Kidney epithelial cell (primary cell): ENCODE measurements around the gene AP3B1. TPM values are rescaled to one million over a fixed set of nuclear protein-coding genes. Genes with fewer than 3 reads are reported as not detected.

Experiments
- DNase-seq: peaks from one replicate; pipeline ENCODE4 v3.0.0-alpha.2; 2010; ENCODE audit warnings: low read depth
- H3K27me3 ChIP-seq: 2 replicates; pipeline ENCODE4 v1.6.0; 2011; ENCODE audit warnings: low read length; ENCODE audit not compliant: control insufficient read depth, insufficient read depth
- H3K36me3 ChIP-seq: 2 replicates; pipeline ENCODE4 v1.5.1; 2011; ENCODE audit warnings: low read length; ENCODE audit not compliant: control insufficient read depth, insufficient read depth
- H3K4me3 ChIP-seq: 2 replicates; pipeline ENCODE4 v1.5.1; 2011; ENCODE audit warnings: low read depth, mild to moderate bottlenecking, control low read depth, low read length
- total RNA-seq: library from RNA; depleted of rRNA; stranded (reverse); fragments of >200 nt; gene quantifications from 2 replicates; pipeline ENCODE4 v1.2.3, GENCODE V29; 2015
- TF ChIP-seq, protein P1 (sequence below): IDR thresholded peaks from 2 replicates; pipeline ENCODE4 v1.5.1; 2011; ENCODE audit warnings: mild to moderate bottlenecking, moderate library complexity, low read length, control low read depth, inconsistent platforms; ENCODE audit not compliant: insufficient read depth, poor library complexity, severe bottlenecking

The AP3B1 gene
- total RNA-seq, 1 donor from 2014 or later: 36.4 TPM

GRCh38 chr5:78025540-78025939 lies 269.0 kb downstream of the AP3B1 start:
- DNase-seq: no peak
- no peak overlapping the region for H3K4me3 ChIP-seq
- no peaks in the 10 kb centered on the region for H3K27me3 ChIP-seq
- no peaks in the 10 kb centered on the region for H3K36me3 ChIP-seq
- TF ChIP-seq, protein P1, sequence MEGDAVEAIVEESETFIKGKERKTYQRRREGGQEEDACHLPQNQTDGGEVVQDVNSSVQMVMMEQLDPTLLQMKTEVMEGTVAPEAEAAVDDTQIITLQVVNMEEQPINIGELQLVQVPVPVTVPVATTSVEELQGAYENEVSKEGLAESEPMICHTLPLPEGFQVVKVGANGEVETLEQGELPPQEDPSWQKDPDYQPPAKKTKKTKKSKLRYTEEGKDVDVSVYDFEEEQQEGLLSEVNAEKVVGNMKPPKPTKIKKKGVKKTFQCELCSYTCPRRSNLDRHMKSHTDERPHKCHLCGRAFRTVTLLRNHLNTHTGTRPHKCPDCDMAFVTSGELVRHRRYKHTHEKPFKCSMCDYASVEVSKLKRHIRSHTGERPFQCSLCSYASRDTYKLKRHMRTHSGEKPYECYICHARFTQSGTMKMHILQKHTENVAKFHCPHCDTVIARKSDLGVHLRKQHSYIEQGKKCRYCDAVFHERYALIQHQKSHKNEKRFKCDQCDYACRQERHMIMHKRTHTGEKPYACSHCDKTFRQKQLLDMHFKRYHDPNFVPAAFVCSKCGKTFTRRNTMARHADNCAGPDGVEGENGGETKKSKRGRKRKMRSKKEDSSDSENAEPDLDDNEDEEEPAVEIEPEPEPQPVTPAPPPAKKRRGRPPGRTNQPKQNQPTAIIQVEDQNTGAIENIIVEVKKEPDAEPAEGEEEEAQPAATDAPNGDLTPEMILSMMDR: no peak

DNA sequence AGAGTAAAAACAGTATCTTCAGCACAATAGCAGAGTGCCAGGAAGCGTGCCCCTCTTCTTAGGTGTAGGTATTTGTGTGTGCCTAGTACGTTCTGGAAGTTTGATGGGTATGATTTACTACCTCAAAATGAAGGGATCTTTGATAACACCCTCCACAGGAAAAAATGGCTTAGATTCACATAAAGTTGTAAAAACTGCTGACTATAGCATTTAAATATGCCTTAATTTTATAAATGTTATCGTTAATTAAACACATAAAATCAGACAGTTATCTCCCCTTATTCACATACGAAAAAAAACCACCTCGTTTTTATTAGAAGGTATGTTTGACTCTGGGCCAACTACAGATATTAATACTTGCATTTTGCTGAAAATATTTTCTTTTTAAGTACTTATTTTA lies 274.8 kb downstream of the AP3B1 start:
- Histone ChIP-seq H3K4me3 (no peak overlapping the region), H3K27me3 (no peaks in the 10 kb centered on the region), H3K36me3 (no peaks in the 10 kb centered on the region)
- DNase-seq: no peak
- TF ChIP-seq, protein P1: no peak

GRCh38 chr5:78016863-78017529 lies 277.5 kb downstream of the AP3B1 start:
- no peaks in the 10 kb centered on the region for H3K27me3 ChIP-seq
- DNase-seq: no peak
- H3K36me3 ChIP-seq: no peaks in the 10 kb centered on the region
- no peak overlapping the region for H3K4me3 ChIP-seq
- TF ChIP-seq, protein P1: no peak

GRCh38 chr5:78009937-78010527 lies 284.5 kb downstream of the AP3B1 start:
- H3K27me3 ChIP-seq: no peaks in the 10 kb centered on the region
- H3K4me3 ChIP-seq: no peak overlapping the region
- TF ChIP-seq, protein P1: no peak
- DNase-seq: no peak
- no peaks in the 10 kb centered on the region for H3K36me3 ChIP-seq

- peak; percentile 12 for DNase-seq
- Histone ChIP-seq H3K4me3 (no peak overlapping the region), H3K36me3 (no peaks in the 10 kb centered on the region), H3K27me3 (no peaks in the 10 kb centered on the region)
- TF ChIP-seq, protein P1: peak; percentile 93
Observed at GRCh38 chr5:78008356-78008967, 286.0 kb downstream of the AP3B1 start.
